Activated CD8-positive, alpha-beta memory T cell treated with anti-CD3 and anti-CD28 coated beads, Interleukin-2, amount 50 U/mL, for 1 hour (primary cell): ENCODE results near the gene KLHL6.
"Not testable (repeated sequence)": the region's sequence is repeated elsewhere in the genome, so short reads cannot be mapped to it uniquely, and the experiment has no call there.

Experiments used
- DNase-seq: peaks from one replicate; pipeline ENCODE4 v3.0.0-alpha.2; 2020; ENCODE audit errors: extremely low read depth

Gene KLHL6

DNA sequence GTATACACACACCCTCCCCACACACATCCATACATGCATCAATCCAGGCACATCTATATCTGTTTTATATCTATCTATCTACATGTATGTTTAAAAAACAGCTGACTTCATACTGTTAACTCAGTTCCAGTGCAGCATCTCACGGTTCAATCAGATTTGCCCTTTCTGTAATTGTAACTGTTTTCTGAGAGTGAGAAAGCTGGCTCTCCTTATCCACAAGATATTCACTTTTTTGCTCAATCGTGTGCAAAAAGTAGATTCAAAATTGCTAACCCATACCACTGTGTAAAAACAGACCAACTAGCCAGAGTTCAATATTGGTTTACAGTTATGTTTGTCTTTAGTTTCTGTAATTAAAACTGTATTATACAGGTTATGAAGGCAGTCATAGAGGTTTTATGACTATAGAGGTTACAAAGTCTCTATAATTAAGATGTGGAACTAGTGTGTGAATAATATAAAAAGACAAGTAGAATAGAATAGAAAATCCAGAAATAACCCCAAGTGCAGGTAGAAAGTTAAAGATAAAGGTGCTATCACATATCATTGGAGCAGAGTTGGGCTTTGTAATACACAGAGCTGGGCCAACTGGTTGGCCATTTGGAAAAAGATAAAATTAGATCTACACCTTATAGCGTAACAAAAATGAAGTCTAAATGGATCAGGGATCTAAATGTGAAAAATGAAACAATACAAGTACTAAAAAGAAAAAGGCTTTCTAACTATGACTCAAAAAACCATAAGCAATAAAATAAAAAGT, 107.0 kb downstream of the KLHL6 start:
- DNase-seq = no peak

DNA sequence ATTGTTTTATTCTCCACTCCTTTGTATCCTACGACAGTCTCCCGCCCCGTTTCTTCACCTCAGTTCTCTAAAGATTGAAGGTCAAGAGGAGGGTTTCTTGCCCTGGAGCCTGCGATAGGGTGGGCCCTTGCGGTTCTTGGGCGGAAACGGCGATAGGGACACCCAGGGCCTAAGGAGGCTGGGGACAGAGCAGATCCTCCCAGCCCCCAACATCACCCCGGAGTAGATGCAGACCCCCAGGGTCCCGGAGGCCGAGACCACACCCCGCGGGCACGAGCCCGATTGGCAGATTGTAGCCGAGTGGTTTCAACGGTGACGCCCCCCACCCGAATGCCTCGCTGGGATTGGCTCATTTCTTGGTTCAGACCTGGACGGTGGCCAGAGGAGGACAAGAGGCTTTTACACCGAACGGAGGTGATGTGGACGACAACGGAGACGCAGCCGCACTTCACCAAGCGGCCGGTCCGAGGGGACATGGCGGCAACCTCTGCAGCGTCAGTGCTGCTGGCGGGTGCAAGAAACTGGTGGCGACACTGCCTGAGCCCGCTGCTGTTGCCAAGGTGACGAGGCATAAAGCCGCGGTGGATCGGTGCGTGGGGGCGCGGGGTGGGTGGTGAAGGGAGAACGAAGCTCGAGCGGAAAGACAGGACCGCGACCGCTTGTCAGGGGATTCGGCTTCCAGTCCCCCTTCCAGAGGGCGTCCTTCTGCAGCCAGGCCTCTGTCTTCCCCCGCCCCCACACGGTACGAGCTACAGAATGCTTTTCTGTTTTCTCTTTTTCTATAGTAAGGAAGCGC, 108.1 kb downstream of the KLHL6 start:
- peak; percentile 46 for DNase-seq

DNA sequence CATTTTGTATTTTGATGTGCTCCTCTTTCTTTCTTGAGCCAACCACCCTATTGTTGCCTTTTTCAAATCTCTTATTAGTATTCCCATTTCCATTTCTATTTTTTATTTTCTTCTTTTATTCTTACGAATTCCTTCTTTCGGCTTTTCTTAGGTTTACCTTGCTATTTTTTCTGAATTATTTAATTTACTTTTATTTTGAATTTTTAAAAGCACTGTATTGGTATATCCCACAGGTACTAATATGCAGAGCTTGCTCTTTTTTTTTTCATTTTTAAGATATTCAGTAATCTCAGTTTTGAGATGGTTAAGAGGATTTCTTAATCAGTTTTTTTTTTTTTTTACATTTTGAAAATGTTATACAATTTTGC, 108.7 kb downstream of the KLHL6 start:
- DNase-seq = no peak

DNA sequence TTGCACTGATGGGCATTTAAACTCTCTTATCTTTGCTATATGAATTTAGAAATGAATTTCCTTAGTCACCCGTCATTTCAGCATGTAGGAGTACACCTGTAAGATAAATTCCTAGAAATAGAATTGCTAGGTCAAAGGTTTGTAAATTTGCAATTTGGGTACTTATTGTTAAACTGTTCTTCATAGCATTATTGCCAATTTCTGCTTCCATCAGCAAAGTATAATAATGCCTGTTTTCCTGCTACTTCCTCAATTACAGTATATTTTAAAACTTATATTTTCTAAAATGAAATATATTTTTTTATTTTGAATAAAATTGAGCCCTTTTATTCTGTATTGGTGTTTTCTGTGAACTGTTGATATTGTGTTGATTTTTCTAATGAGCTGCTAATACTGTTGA, 110.8 kb downstream of the KLHL6 start:
- DNase-seq = no peak

DNA sequence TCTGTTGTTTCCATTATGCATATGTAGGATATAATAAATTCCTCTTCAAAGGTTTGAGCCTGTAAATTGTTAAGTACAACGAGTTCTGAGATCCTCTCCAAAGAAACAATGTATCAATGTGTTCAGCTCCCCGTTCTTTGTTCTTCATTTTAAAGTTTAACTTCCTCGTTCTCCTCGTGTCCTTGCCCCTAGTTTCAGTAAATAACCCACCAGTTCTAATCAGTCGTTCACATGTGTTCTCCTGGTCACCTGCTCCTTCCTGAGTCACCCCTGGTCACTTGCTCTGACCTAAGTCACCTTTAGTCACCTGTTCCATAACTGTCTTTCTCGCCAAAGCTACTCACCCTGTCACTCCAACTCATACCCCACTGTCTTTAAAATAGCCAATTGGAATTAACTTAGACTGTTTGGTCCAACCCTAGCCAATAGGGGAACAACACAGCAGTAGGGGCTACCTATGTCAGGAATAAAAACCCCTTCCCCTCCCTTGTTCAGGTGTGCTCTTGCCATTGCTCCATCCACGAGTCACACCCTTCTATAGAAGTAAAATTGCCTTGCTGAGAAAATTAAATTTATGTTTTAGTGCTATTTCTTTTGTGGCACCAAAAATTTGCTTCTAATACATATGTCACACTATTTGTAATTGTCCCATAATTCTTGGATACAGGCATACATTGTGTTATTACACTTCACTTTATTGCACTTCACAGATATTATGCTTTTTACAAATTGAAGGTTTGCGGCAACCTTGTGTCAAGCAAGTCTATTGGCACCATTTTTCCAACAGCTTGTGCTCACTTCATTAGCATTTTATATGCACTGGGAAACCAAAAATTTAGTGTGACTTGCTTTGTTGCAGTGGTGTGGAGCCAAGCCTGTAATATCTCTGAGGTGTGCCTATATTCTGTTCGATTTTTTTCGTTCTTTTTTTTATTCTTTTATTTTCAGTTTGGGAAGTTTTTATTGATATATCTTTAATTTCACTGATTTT, 111.8 kb downstream of the KLHL6 start:
- DNase-seq = no peak

DNA sequence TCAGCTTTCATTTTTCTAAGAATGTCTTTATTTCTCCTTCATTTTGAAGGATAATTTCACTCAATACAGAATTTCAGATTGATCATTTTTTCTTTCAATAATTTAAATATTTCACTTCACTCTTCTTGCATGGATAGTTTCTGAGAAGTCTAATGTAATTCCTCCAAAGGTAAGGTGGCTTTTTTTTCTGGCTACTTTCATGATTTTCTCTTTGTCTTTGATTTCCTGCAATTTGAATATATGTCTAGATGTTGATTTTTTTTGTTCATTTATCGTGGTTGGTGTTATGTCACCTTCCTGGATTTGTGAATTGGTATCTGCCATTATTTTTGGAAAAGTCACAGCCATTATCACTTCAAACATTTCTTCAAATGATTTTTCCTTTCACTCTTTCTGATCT, 112.5 kb downstream of the KLHL6 start:
- DNase-seq = no peak

DNA sequence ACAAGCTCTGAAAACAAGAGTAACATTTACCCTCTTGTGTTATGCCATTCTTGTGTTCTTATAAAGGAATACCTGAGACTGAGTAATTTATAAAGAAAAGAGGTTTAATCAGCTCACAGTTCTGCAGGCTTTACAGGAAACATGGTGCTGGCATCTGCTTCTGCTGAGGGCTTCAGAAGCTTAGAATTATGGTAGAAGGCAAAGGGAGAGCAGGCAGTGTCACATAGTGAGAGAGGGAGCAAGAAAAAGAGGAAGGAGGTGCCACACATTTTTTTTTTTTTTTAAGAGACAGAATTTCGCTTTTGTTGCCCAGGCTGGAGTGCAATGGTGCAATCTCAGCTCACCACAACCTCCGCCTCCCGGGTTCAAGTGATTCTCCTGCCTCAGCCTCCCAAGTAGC, 115.0 kb downstream of the KLHL6 start:
- DNase-seq = not testable (repeated sequence)

DNA sequence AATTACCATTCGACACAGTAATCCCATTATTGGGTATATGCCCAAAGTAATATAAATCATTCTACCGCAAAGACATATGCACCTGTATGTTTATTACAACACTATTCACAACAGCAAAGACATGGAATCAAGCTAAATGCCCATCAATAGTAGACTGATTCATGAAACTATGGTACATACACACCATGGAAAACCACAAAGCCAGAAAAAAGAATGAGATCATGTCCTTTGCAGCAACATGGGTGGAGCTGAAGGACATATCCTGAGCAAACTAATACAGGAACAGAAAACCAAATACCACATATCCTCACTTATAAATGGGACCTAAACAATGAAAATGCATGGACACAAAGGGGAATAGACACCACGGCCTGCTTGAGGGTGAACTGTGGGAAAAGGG, 116.0 kb downstream of the KLHL6 start:
- DNase-seq = no peak

DNA sequence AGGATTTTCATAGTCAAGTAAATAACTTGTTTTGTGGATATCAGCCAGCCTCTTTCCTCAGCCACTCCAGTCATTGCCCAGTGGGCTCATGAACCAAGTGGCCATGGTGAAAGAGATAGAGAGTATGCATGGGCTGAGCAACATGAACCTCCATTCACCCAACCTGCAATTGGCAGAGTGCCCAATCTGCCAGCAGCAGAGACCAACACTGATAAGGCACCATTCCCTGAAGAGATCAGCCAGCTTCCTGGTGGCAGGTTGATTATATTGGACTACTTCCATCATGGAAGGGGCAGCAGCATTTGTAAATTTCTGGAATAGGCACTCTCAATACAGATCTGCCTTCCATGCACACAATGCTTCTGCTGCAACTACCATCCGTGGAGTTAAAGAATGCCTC, 116.8 kb downstream of the KLHL6 start:
- DNase-seq = no peak

DNA sequence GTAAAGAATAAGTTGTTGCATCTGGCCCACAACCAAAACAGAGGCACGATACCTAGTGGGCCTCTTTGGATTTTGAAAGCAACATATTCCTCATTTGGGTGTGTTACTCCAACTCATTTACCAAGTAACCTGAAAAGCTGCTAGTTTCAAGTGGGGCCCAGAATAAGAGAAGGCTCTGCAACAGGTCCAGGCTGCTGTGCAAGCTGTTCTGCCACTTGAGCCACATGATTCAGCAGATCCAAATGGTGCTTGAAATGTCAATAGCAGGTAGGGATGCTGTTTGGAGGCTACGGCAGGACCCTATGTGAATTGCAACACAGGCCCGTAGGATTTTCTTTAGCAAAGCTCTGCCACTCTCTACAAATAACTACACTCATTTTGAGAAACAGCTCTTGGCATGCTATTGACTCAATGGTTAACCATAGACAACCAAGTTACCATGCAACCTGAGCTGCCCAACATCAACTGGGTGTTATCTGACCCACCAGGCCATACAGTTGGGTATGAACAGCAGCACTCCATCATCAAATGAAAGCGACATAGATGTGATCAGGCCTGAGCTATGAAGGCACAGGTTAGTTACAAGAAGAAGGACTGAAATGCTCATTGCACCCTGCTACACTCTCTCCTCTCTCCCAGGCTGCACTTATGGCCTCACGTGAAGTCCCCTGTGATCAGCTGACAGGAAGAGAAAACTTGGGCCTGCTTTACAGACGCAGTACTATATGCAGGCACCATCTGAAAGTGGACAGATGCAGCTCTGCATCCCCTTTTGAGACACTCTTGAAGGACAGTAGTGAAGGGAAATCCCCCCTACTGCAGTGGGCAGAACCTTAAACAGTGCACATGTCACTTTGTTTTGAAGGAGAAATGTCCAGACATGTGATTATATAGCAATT, 117.6 kb downstream of the KLHL6 start:
- no peak for DNase-seq
